Brain microvascular endothelial cell (primary cell): ENCODE measurements around the gene CRHR2.

Source experiments
- DNase-seq: peaks from one replicate; pipeline ENCODE4 v3.0.0-alpha.2; 2020
- H3K27ac ChIP-seq: fragments of 250-450 bp; sonication (Bioruptor Pico); 2 replicates; pipeline ENCODE4 v1.5.1; 2020; ENCODE audit warnings: mild to moderate bottlenecking, moderate library complexity
- H3K27me3 ChIP-seq: fragments of 250-450 bp; sonication (Bioruptor Pico); replicated peaks from 2 replicates; pipeline ENCODE4 v1.5.1; 2020; ENCODE audit warnings: mild to moderate bottlenecking
- H3K36me3 ChIP-seq: fragments of 250-450 bp; sonication (Bioruptor Pico); replicated peaks from 2 replicates; pipeline ENCODE4 v1.5.1; 2020; ENCODE audit warnings: mild to moderate bottlenecking
- H3K4me3 ChIP-seq: 2 replicates; pipeline ENCODE4 v1.5.1; 2011; ENCODE audit warnings: low read depth, mild to moderate bottlenecking, control low read depth, low read length, moderate library complexity
- in situ Hi-C: cut with HindIII; loops from 2 replicates; pipeline ENCODE4 v1.10.0; 2017; ENCODE audit warnings: low sequenced_read_pairs, low pct_ligation_motif_present
- TF ChIP-seq, protein P1 (sequence below): IDR thresholded peaks from 2 replicates; pipeline ENCODE4 v1.5.1; 2011; ENCODE audit warnings: low read depth, mild to moderate bottlenecking, moderate library complexity, low read length, control low read depth, inconsistent platforms; ENCODE audit errors: missing control alignments

Gene CRHR2

DNA sequence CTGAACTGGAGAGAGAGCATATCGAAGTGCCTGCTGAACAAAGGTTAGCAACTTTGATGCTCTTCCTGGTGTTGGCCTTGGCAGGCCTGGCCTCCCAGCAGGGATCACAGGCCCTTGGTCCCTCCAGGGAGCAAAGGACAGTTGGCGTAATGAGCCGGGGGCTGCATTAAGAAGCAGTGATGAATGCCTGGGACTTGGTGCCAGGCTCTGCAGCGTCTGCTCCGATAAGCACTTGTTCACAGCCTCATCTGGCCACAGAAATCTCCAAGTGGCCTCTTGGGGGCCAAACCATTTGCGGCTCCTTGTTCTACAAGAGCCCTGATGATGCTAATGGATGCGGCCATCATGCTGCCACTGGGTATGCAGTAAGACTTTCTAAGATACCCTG is 31.8 kb downstream of the CRHR2 start:
- TF ChIP-seq, protein P1, sequence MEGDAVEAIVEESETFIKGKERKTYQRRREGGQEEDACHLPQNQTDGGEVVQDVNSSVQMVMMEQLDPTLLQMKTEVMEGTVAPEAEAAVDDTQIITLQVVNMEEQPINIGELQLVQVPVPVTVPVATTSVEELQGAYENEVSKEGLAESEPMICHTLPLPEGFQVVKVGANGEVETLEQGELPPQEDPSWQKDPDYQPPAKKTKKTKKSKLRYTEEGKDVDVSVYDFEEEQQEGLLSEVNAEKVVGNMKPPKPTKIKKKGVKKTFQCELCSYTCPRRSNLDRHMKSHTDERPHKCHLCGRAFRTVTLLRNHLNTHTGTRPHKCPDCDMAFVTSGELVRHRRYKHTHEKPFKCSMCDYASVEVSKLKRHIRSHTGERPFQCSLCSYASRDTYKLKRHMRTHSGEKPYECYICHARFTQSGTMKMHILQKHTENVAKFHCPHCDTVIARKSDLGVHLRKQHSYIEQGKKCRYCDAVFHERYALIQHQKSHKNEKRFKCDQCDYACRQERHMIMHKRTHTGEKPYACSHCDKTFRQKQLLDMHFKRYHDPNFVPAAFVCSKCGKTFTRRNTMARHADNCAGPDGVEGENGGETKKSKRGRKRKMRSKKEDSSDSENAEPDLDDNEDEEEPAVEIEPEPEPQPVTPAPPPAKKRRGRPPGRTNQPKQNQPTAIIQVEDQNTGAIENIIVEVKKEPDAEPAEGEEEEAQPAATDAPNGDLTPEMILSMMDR, result no peak
- Histone ChIP-seq H3K27ac (no peak overlapping the region), H3K4me3 (no peak overlapping the region), H3K36me3 (peaks cover 7% of the 10 kb centered on the region), H3K27me3 (no peaks in the 10 kb centered on the region)
- in situ Hi-C loops, result no loop called here
- DNase-seq, result no peak

DNA sequence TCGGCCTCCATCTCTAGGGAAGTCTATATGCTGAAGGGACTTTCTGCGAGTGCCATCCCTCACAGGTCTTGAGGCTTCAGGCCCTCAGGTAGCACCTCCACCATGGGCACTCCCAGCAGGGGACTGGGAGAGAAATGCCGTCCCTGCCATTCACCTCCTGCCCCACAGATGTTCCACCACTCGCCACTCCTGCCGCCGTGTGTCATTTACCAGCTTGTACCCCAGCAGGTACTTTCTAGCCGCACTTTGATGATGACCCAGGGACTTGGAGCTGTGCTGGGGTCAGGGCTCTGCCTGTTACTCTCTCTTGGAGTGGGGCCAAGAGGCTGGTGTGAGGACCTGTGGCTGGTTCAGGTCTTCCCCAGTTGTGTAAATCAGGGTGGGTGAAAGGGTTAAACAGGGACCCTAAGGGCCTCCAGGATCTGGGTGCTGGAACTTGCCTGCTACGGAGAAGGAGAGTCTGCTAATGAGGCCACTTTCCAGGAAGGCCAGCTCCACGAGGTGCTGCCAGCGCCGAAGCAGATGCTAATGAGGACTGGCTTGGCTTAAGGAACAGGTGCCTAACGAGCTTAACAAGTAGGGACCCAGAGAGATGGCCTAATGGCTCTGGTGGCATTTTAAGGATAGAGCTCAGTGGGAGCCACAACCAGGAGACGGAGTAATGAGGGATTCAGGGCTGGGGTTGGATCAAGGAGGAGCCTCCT is 32.4 kb downstream of the CRHR2 start:
- Histone ChIP-seq H3K27ac (no peak overlapping the region), H3K36me3 (peaks cover 12% of the 10 kb centered on the region), H3K4me3 (no peak overlapping the region), H3K27me3 (no peaks in the 10 kb centered on the region)
- DNase-seq, result no peak
- in situ Hi-C loops, result no loop called here
- TF ChIP-seq, protein P1, result no peak

DNA sequence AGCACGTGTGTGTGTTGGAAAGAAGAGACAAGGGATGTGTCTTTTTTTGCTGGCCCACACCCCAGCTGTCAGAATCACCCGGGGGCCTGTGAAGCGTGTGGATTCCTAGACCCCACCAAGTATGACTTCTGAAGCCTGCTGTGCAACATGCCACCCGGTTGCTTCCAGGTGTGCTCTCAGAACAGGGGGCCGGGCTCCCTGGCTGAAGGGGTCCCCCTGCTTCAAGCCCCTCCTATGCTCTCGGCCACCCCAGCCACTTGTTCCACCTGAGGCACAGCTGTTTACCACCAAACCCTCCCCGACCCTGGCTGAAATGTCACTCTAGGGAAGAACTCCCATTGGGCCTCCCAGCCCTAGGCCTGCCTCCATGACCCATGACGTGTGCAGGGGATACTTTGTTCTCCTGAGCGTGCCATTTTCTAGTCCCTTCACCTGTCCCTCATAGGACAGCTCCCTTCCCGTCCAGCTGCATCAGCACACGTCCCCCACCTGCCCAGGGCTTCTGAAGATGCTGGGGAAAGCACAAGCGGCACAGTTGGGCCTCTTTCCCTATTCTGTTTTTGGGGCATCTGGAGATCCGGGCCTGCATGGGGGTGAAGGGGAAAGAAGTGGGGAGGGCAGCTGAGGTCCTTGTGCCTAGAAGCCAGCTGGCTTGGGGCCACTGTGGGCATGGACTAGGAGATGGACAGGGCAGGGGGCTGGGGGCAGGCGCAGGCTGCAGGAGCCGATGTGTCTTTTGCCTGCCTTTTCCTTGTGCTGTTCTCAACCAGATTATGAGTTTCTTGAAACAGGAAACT is 33.3 kb downstream of the CRHR2 start:
- in situ Hi-C loops, result no loop called here
- no peak for DNase-seq
- TF ChIP-seq, protein P1, result no peak
- peaks cover 16% of the 10 kb centered on the region for H3K36me3 ChIP-seq
- no peak overlapping the region for H3K27ac ChIP-seq
- H3K27me3 ChIP-seq, result no peaks in the 10 kb centered on the region
- H3K4me3 ChIP-seq, result no peak overlapping the region

DNA sequence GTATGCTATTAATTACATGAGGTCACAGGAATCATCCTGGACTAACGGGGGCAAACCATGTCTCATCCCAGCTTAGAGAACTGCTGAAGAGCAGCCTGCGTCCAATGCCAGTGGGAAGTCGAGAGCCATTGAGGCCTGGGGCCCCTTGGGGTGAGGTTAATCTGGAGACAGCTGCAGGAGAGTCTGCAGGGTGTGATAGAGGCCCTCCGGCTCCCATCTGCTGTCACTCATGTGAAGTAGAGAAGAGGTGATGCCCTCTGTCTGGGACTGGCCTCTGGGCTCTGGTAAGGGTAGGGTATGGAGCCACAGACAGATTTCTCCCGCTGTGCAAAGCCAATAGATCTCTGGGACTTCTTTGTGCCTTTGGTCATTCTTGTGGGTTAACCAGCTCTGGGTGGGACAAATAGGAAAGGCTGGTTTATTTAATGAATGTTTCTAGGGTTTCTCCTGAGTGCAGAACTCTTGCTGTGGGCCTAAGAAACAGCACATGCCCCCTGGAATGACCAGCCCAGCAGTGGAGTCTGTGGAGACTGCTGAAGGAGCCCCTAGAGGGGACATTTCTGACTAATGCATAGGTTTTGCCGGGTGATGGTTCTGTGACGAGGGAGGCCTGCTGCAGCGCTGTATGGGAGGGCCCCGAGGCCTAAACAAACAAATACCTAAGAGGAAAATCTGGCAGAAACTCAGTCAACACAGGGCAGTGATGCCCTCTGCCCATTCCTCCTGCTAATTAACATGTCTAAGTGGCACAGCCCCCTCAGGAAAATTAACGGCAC is 34.5 kb downstream of the CRHR2 start:
- in situ Hi-C loops, result no loop called here
- Histone ChIP-seq H3K36me3 (peaks cover 23% of the 10 kb centered on the region), H3K27me3 (no peaks in the 10 kb centered on the region), H3K27ac (no peak overlapping the region), H3K4me3 (no peak overlapping the region)
- TF ChIP-seq, protein P1, result no peak
- no peak for DNase-seq

DNA sequence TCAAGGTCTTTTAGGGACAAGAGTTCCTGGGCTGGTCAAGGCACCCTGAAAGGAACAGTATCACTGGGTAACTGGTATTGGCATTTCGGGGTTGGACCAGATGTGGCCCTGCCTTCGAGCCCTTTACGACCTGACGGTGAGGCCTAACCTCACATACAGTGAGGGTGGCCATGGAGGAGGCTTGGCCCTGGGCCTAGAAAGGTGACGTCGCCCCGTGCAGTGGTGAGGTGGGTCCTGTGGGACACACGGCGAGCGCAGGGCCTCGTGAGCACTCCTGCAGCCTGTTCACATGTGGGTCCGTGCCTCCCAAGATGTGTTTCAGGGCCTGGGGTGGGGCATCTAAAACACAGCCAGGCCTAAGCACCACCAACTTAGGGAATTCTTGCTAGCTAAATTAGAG is 36.1 kb downstream of the CRHR2 start:
- Histone ChIP-seq H3K36me3 (peaks cover 24% of the 10 kb centered on the region), H3K27me3 (no peaks in the 10 kb centered on the region), H3K4me3 (no peak overlapping the region), H3K27ac (no peak overlapping the region)
- no peak for DNase-seq
- TF ChIP-seq, protein P1, result no peak
- in situ Hi-C loops, result no loop called here
